ENCODE results near the gene SLC35B4.

The SLC35B4 gene

GRCh38 chr7:134302120-134302519, 14.6 kb downstream of the SLC35B4 start:
- Histone ChIP-seq H3K27ac (replicated peaks; ENCODE audit: low read length) (no peak overlapping the region), H2AK5ac (ENCODE audit: low read depth, low read length) (no peak overlapping the region), H3K9me3 (replicated peaks in 1 of 2; ENCODE audit: control insufficient read depth in 2 of 2, insufficient read depth in 1 of 2, low read depth in 1 of 2, low read length in 2 of 2) (no peaks in the 10 kb centered on the region), H3K4me1 (ENCODE audit: control insufficient read depth in 2 of 2, insufficient read depth in 1 of 2, low read depth in 1 of 2, low read length in 2 of 2) (no peaks in the 10 kb centered on the region), H2AFZ (ENCODE audit: low read length) (no peak overlapping the region), H3K14ac (ENCODE audit: low read length) (no peak overlapping the region), H2BK12ac (ENCODE audit: low read length) (no peak overlapping the region), H3K27me3 (ENCODE audit: control insufficient read depth in 3 of 3, insufficient read depth in 3 of 3, low read depth in 1 of 3, low read length in 3 of 3) (no peaks in the 10 kb centered on the region), H3K4me3 (ENCODE audit: low read length in 2 of 2) (no peak overlapping the region), H3K4ac (ENCODE audit: low read length) (no peak overlapping the region), H2BK15ac (ENCODE audit: low read length) (no peak overlapping the region), H3K4me2 (ENCODE audit: insufficient read depth, low read length, poor library complexity, severe bottlenecking) (no peak overlapping the region), H3K18ac (ENCODE audit: low read length) (no peak overlapping the region), H3K36me3 (replicated peaks in 1 of 2; ENCODE audit: control insufficient read depth in 2 of 2, insufficient read depth in 2 of 2, low read length in 2 of 2) (peaks cover 4 to 91% of the 10 kb centered on the region in 2 donors), H3K23ac (ENCODE audit: low read depth, low read length, poor library complexity) (no peak overlapping the region), H3K9ac (ENCODE audit: low read depth, low read length, poor library complexity) (no peak overlapping the region), H2BK5ac (ENCODE audit: low read length) (no peak overlapping the region), H4K8ac (ENCODE audit: low read depth, low read length) (no peak overlapping the region), H3K79me1 (ENCODE audit: low read depth, low read length) (no peaks in the 10 kb centered on the region), H4K91ac (ENCODE audit: low read depth, low read length, poor library complexity) (no peak overlapping the region), H2BK120ac (ENCODE audit: low read depth, low read length) (no peak overlapping the region)
- no CpG with 5 or more reads among the region's 2 CpGs for WGBS, 2 donors (ENCODE audit: extremely low coverage in 2 of 2, insufficient read length in 2 of 2, insufficient replicate concordance in 1 of 2)
- DNase-seq (ENCODE audit: low spot score), result no peak

DNA sequence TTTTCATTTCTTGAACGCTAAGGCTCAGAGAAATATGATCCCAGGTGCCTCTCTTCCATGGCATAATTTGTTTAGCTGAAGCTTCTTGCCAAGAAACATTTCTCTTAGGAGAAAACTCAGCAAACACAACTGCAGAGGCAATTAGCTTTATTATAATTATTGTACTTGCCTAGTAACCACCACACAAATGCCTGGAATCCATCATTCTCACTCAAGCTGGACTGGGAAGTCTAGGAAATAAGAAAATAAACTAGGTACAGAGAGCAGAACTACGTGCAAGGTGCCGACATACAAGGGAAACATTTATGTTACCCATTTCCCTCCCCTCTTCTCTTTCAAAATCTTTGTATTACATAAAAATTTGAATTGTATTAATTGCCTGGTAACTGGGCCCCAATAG, 15.1 kb downstream of the SLC35B4 start:
- peaks cover 4 to 94% of the 10 kb centered on the region in 2 donors for H3K36me3 ChIP-seq (replicated peaks in 1 of 2; ENCODE audit: control insufficient read depth in 2 of 2, insufficient read depth in 2 of 2, low read length in 2 of 2)
- no peak overlapping the region for H2AK5ac ChIP-seq (ENCODE audit: low read depth, low read length)

DNA sequence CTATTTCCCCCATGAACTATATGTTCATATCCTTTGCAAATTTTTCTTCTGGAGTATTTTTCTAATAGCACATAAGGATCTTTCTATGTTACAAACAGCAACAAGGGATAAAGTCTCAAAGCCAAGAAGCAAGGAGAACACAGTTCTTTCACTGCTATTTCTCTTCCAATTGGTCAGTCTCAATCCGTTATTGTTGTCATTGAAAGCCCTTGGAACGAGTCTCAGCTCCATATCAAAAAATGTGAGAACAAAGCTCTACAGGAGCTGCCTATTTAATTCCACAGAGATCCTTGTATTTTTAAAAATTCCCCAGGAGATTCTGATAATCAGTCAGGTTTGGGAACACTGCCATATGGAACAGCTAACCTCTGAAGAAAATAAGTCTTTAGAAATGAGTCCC, 15.7 kb downstream of the SLC35B4 start:
- Histone ChIP-seq H4K91ac (ENCODE audit: low read depth, low read length, poor library complexity) (no peak overlapping the region), H3K27ac (replicated peaks; ENCODE audit: low read length) (no peak overlapping the region), H3K36me3 (replicated peaks in 1 of 2; ENCODE audit: control insufficient read depth in 2 of 2, insufficient read depth in 2 of 2, low read length in 2 of 2) (peaks cover 4 to 94% of the 10 kb centered on the region in 2 donors), H2BK120ac (ENCODE audit: low read depth, low read length) (no peak overlapping the region), H2AK5ac (ENCODE audit: low read depth, low read length) (no peak overlapping the region), H4K8ac (ENCODE audit: low read depth, low read length) (no peak overlapping the region), H3K23ac (ENCODE audit: low read depth, low read length, poor library complexity) (no peak overlapping the region), H3K14ac (ENCODE audit: low read length) (no peak overlapping the region), H3K18ac (ENCODE audit: low read length) (no peak overlapping the region), H3K4me2 (ENCODE audit: insufficient read depth, low read length, poor library complexity, severe bottlenecking) (no peak overlapping the region), H2BK15ac (ENCODE audit: low read length) (no peak overlapping the region), H2BK5ac (ENCODE audit: low read length) (no peak overlapping the region), H2BK12ac (ENCODE audit: low read length) (no peak overlapping the region), H3K79me1 (ENCODE audit: low read depth, low read length) (no peaks in the 10 kb centered on the region), H3K4me1 (ENCODE audit: control insufficient read depth in 2 of 2, insufficient read depth in 1 of 2, low read depth in 1 of 2, low read length in 2 of 2) (no peaks in the 10 kb centered on the region), H3K9me3 (replicated peaks in 1 of 2; ENCODE audit: control insufficient read depth in 2 of 2, insufficient read depth in 1 of 2, low read depth in 1 of 2, low read length in 2 of 2) (no peaks in the 10 kb centered on the region), H3K4ac (ENCODE audit: low read length) (no peak overlapping the region), H3K9ac (ENCODE audit: low read depth, low read length, poor library complexity) (no peak overlapping the region), H2AFZ (ENCODE audit: low read length) (no peak overlapping the region), H3K4me3 (ENCODE audit: low read length in 2 of 2) (no peak overlapping the region), H3K27me3 (ENCODE audit: control insufficient read depth in 3 of 3, insufficient read depth in 3 of 3, low read depth in 1 of 3, low read length in 3 of 3) (no peaks in the 10 kb centered on the region)
- DNase-seq (ENCODE audit: low spot score), result no peak
- WGBS, 2 donors (ENCODE audit: extremely low coverage in 2 of 2, insufficient read length in 2 of 2, insufficient replicate concordance in 1 of 2), result no CpG with 5 or more reads among the region's 2 CpGs

More for the DNA sequence above, 15.1 kb downstream of the SLC35B4 start:
- Histone ChIP-seq H3K4me1 (ENCODE audit: control insufficient read depth in 2 of 2, insufficient read depth in 1 of 2, low read depth in 1 of 2, low read length in 2 of 2) (no peaks in the 10 kb centered on the region), H2BK15ac (ENCODE audit: low read length) (no peak overlapping the region), H2AFZ (ENCODE audit: low read length) (no peak overlapping the region), H3K79me1 (ENCODE audit: low read depth, low read length) (no peaks in the 10 kb centered on the region), H4K8ac (ENCODE audit: low read depth, low read length) (no peak overlapping the region), H3K18ac (ENCODE audit: low read length) (no peak overlapping the region), H2BK12ac (ENCODE audit: low read length) (no peak overlapping the region), H3K9me3 (replicated peaks in 1 of 2; ENCODE audit: control insufficient read depth in 2 of 2, insufficient read depth in 1 of 2, low read depth in 1 of 2, low read length in 2 of 2) (no peaks in the 10 kb centered on the region), H3K23ac (ENCODE audit: low read depth, low read length, poor library complexity) (no peak overlapping the region), H3K4ac (ENCODE audit: low read length) (no peak overlapping the region), H4K91ac (ENCODE audit: low read depth, low read length, poor library complexity) (no peak overlapping the region), H2BK120ac (ENCODE audit: low read depth, low read length) (no peak overlapping the region), H3K27me3 (ENCODE audit: control insufficient read depth in 3 of 3, insufficient read depth in 3 of 3, low read depth in 1 of 3, low read length in 3 of 3) (no peaks in the 10 kb centered on the region), H3K4me2 (ENCODE audit: insufficient read depth, low read length, poor library complexity, severe bottlenecking) (no peak overlapping the region), H3K27ac (replicated peaks; ENCODE audit: low read length) (no peak overlapping the region), H3K9ac (ENCODE audit: low read depth, low read length, poor library complexity) (no peak overlapping the region), H3K14ac (ENCODE audit: low read length) (no peak overlapping the region), H3K4me3 (ENCODE audit: low read length in 2 of 2) (no peak overlapping the region), H2BK5ac (ENCODE audit: low read length) (no peak overlapping the region)
- no peak for DNase-seq (ENCODE audit: low spot score)
- whole genome bisulfite sequencing, 2 donors (ENCODE audit: extremely low coverage in 2 of 2, insufficient read length in 2 of 2, insufficient replicate concordance in 1 of 2), result no CpG with 5 or more reads among the region's 3 CpGs

DNA sequence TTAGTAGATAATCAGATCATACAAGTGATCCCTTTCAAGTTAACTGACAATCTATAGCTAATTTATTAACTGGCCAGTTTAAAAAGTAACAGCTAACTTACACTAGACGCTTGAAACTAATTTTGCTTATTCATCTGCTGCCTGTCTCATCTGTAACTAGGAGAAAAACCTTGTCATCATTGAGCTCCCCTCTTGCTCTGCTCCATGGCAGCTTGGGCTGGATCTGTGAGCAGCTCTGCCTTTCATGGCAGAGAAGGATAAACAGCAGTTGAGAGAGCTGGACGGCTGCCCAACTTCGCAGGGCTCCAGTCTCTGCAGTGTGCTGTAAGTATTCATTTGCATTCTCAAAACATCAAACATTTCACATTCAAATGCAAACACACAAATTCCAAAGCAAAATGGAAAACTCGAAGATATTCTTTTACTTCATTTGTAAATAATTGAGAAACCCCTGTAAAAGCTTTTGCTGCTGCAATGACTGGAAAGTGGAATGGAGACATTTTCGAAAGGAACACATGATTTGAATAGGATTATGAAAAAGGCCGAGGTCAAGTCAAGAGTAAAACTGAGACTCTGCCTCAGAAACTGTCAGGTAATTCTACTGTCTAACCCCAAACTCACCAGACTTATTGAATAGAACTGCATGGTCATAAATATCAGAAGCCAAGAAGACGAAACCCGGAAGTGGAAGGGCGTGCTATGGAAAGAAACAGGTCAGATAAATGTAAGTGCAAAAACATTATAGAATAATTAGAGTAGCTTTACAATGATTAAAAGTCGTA, 17.6 kb downstream of the SLC35B4 start:
- H3K4me2 ChIP-seq (ENCODE audit: insufficient read depth, low read length, poor library complexity, severe bottlenecking), result no peak overlapping the region
- no peak overlapping the region for H3K27ac ChIP-seq (replicated peaks; ENCODE audit: low read length)
- WGBS, 2 donors (ENCODE audit: extremely low coverage in 2 of 2, insufficient read length in 2 of 2, insufficient replicate concordance in 1 of 2), result no CpG with 5 or more reads among the region's 10 CpGs

More for the DNA sequence above, 17.6 kb downstream of the SLC35B4 start:
- Histone ChIP-seq H4K8ac (ENCODE audit: low read depth, low read length) (no peak overlapping the region), H3K4me3 (ENCODE audit: low read length in 2 of 2) (no peak overlapping the region), H3K4me1 (ENCODE audit: control insufficient read depth in 2 of 2, insufficient read depth in 1 of 2, low read depth in 1 of 2, low read length in 2 of 2) (no peaks in the 10 kb centered on the region), H3K9ac (ENCODE audit: low read depth, low read length, poor library complexity) (no peak overlapping the region), H2AFZ (ENCODE audit: low read length) (no peak overlapping the region), H2BK5ac (ENCODE audit: low read length) (no peak overlapping the region), H3K18ac (ENCODE audit: low read length) (no peak overlapping the region), H3K14ac (ENCODE audit: low read length) (no peak overlapping the region), H3K9me3 (replicated peaks in 1 of 2; ENCODE audit: control insufficient read depth in 2 of 2, insufficient read depth in 1 of 2, low read depth in 1 of 2, low read length in 2 of 2) (no peaks in the 10 kb centered on the region), H2AK5ac (ENCODE audit: low read depth, low read length) (no peak overlapping the region), H3K36me3 (replicated peaks in 1 of 2; ENCODE audit: control insufficient read depth in 2 of 2, insufficient read depth in 2 of 2, low read length in 2 of 2) (peaks cover 11 to 97% of the 10 kb centered on the region in 2 donors), H3K27me3 (ENCODE audit: control insufficient read depth in 3 of 3, insufficient read depth in 3 of 3, low read depth in 1 of 3, low read length in 3 of 3) (no peaks in the 10 kb centered on the region), H3K23ac (ENCODE audit: low read depth, low read length, poor library complexity) (no peak overlapping the region), H3K79me1 (ENCODE audit: low read depth, low read length) (no peaks in the 10 kb centered on the region), H2BK12ac (ENCODE audit: low read length) (no peak overlapping the region), H2BK120ac (ENCODE audit: low read depth, low read length) (no peak overlapping the region), H4K91ac (ENCODE audit: low read depth, low read length, poor library complexity) (no peak overlapping the region), H3K4ac (ENCODE audit: low read length) (no peak overlapping the region), H2BK15ac (ENCODE audit: low read length) (no peak overlapping the region)
- no peak for DNase-seq (ENCODE audit: low spot score)

Data from neuronal stem cell (in vitro differentiated cells).